ENCODE results near the gene RTN4R.

DNA sequence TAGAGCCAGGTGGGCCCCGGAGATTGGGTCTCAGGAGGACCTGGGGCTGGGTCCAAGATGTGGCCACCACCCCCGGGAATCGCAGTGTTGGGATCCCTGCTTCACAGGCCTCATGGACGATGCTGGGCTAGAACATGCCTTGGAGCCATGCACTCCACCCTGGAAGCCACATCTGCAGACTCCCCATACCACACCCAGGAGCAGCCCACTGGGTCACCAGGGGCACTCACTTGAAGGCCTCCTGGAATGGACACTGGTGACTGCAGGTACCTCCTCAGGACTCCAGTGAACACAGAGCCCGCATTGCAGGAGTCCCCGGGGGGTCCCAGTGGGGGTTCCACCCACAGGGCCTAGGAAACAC, 25.0 kb downstream of the RTN4R start:
- TF ChIP-seq, protein P1, sequence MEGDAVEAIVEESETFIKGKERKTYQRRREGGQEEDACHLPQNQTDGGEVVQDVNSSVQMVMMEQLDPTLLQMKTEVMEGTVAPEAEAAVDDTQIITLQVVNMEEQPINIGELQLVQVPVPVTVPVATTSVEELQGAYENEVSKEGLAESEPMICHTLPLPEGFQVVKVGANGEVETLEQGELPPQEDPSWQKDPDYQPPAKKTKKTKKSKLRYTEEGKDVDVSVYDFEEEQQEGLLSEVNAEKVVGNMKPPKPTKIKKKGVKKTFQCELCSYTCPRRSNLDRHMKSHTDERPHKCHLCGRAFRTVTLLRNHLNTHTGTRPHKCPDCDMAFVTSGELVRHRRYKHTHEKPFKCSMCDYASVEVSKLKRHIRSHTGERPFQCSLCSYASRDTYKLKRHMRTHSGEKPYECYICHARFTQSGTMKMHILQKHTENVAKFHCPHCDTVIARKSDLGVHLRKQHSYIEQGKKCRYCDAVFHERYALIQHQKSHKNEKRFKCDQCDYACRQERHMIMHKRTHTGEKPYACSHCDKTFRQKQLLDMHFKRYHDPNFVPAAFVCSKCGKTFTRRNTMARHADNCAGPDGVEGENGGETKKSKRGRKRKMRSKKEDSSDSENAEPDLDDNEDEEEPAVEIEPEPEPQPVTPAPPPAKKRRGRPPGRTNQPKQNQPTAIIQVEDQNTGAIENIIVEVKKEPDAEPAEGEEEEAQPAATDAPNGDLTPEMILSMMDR (IDR thresholded peaks at IDR 0.05; ENCODE audit: insufficient read depth, low read depth, low read length), result no peak
- TF ChIP-seq EZH2 (IDR thresholded peaks at IDR 0.05; ENCODE audit: insufficient read depth, low read length), result no peak
